ENCODE measurements around the gene PURB.

- TF ChIP-seq CTCF (IDR thresholded peaks at IDR 0.05) (no peak), POLR2A (IDR thresholded peaks at IDR 0.05) (no peak)
Measured at GRCh38 chr7:44882899-44883298, 2.4 kb downstream of the PURB start.

Measured in sigmoid colon (tissue), 3 donors.